Measurements from ENCODE around the gene CRTAC1.
"Not testable (repeated sequence)": the region's sequence is repeated elsewhere in the genome, so short reads cannot be mapped to it uniquely, and the experiment has no call there.

Gene CRTAC1

GRCh38 chr10:97865488-97865887, 164.9 kb downstream of the CRTAC1 start:
- DNase-seq = no peak

GRCh38 chr10:97863808-97864207, 166.6 kb downstream of the CRTAC1 start:
- no peak for DNase-seq

DNA sequence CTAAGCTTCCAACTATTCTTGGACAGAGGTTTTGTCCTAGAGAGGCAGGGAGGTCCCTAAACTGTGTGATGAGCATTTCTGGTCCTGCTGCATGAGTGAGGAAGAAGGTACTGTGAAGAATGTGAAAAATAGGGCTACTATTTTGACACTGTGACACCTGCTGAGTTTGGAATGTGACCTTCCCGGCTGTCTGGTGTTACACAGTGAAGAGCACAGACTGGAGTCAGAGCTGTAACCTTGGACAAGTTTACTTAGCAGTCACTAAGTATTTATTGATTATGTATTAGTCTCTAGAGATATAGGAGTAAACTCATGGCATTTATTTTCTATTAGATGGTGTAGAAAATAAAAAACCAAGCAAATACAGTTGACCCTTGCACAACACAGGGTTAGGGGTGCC, 168.5 kb downstream of the CRTAC1 start:
- no peak for DNase-seq

GRCh38 chr10:97861097-97861750, 169.2 kb downstream of the CRTAC1 start:
- peak; percentile 34 for DNase-seq

- DNase-seq = no peak
Observed at GRCh38 chr10:97858001-97858439, 172.4 kb downstream of the CRTAC1 start.

DNA sequence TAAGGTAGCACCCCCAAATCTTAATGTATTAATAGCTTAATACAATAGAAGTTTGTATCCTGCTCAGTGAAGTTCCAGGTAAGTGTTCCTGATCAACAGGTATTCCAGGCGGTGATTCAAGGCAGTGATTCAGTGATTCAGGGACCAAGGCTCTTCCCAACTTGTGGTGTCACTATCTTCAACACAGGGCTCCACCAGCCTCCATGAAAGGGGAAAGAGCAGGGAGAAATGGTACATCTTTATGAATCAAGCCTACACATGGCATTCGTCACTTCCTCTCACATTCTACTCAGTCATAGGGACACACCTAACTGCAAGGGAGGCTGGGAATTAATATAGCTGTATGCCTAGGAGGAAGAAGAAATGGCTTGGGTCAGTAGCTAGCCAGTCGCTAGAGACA, 175.7 kb downstream of the CRTAC1 start:
- no peak for DNase-seq

GRCh38 chr10:97852840-97853405, 177.5 kb downstream of the CRTAC1 start:
- no peak for DNase-seq

DNA sequence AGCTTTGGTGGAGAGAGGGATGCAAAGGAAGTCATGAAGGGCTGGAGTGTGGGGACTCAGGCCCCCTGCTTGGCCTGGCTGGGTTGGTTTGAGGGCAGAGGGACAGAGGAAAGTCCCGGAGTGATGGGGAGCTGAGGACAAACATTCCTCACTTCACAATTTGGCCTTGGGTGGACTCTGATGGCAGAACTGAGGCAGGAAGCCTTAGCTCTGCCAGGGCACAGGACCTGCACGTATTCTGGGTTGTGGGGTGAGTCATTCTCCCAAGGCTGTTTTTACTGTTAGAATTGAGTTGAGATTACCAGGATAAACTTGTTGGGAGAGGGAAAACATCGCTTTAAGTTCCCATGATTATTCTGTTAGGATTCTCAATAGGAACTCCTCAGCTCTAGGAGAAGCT, 178.1 kb downstream of the CRTAC1 start:
- DNase-seq = no peak

DNA sequence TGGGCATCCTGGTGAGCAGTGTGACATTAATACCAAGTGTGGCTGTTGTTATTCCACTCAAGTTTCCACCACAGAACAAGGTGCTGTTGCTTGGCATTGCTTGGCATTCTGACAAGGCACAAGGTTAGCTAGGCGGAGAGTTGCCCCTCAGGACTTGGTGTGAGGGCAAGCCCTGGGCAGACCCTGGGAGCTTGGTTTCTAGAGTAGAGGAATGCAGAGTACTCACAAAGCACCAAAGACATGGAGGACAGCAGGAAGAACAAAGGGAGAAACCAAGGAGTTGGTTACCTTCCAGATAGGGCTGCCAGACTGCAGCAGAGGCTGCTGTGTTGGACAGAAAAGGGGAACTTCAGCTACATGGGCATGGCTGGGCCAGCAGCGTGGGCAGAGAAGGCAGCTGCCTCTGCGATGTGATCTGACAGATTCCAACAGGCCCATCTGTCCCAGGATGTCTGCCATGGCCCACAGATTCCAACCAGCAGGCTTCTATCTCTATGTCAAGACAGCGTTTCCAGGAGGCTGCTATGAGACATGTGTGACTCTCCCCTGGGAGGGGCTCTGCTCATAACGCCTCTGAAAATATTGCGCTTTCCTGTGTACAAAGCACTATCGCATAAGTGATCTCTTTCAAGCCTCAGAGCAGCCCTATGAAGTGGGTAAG, 178.9 kb downstream of the CRTAC1 start:
- no peak for DNase-seq

DNA sequence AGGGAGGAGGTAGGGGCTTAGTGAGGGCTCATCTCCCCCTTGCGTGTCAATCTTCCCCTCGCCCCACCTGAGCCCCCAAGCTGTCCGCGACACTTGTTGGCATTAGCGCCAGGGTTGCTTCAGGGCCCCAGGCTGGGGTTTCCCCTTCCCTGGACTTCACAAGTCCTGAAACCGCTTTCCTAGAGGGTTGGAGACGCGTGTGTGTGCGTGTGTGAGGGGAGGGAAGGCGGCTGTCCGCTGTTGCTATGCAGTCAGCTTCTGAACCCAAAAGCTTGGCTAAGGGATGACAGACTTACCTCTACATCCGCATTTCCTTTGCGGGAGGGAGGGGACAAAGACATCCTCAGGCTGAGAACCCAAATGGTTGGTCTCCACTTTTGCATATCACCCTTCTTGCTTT, 180.0 kb downstream of the CRTAC1 start:
- no peak for DNase-seq

DNA sequence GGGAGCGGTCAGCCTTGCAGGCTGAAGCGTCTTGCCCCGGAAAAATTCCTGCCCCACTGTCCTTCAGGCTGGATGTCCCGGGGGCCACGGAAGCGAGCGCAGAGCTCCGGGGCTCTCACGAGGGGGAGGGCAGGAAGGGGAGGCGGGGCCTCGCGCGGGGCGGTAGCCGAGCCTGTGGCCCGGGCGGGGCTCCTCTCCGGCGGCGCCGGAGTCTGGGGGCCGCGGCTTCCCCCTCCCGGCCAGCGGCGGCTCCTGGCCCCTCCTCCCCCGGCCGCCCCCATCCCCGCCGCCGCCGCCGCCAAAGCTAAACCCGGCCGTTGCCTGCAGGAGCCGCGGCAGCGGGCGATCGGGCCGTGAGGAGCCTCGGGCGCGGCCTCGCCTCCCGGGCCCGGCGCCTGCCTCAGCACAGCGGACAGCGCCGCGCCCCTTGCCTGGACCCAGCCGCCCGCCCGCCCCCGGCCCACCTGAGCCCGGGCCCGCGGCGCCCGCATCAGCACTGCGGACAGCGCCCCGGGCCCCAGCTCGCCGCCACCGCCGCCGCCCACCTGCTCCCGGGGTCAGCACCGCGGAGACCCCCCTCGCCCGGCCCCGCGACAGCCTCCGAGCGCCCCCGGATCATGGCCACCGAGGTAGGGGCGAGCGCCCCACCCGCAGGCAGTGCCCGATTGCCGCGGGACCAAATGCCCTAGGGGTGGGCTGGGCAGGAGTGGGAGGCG, 180.6 kb downstream of the CRTAC1 start, which contains the start of gene GOLGA7B:
GOLGA7B (plus strand) TSS at position 157 of the 716 bp plus-strand sequence; CDS start at position 618, 461 bp downstream.
- DNase-seq = no peak

- no peak for DNase-seq
Observed at GRCh38 chr10:97849103-97849686, 181.2 kb downstream of the CRTAC1 start.

DNA sequence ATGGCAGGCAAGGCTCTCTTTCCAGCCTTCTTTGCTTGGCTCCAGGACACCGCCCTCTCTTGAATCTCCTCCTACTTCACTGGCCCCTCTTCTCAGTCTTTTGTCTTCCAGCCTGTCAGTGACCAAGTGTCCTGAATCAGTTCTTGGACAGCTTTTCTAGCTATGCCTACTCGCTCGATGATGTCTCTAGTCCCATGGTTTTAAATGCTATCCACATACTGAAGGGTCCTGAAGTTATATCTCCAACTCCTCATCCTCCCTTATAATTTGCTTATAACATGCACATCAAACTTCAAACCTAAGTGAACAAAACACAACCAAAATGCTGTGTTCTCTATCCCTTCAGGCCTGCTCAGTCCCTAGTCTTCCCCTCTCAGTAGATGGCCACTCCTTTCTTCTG, 185.7 kb downstream of the CRTAC1 start:
- DNase-seq = no peak

- DNase-seq = not testable (repeated sequence)
Observed at GRCh38 chr10:97843972-97844371, 186.4 kb downstream of the CRTAC1 start.

GRCh38 chr10:97843281-97843671, 187.1 kb downstream of the CRTAC1 start:
- no peak for DNase-seq

GRCh38 chr10:97842656-97843280, 187.7 kb downstream of the CRTAC1 start:
- no peak for DNase-seq

DNA sequence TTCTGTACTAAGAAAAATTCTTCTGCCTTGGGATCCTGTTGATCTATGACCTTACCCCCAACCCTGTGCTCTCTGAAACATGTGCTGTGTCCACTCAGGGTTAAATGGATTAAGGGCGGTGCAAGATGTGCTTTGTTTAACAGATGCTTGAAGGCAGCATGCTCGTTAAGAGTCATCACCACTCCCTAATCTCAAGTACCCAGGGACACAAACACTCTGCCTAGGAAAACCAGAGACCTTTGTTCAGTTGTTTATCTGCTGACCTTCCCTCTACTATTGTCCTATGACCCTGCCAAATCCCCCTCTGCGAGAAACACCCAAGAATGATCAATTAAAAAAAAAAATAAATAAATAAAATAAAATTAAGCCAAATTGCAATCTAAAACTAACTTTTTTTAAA, 188.3 kb downstream of the CRTAC1 start:
- DNase-seq = not testable (repeated sequence)

DNA sequence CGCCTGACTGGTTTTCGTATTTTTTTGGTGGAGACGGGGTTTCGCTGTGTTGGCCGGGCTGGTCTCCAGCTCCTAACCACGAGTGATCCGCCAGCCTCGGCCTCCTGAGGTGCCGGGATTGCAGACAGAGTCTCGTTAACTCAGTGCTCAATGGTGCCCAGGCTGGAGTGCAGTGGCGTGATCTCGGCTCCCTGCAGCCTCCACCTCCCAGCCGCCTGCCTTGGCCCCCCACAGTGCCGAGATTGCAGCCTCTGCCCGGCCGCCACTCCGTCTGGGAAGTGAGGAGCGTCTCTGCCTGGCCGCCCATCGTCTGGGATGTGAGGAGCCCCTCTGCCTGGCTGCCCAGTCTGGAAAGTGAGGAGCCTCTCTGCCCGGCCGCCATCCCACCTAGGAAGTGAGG, 189.3 kb downstream of the CRTAC1 start:
- DNase-seq = not testable (repeated sequence)

DNA sequence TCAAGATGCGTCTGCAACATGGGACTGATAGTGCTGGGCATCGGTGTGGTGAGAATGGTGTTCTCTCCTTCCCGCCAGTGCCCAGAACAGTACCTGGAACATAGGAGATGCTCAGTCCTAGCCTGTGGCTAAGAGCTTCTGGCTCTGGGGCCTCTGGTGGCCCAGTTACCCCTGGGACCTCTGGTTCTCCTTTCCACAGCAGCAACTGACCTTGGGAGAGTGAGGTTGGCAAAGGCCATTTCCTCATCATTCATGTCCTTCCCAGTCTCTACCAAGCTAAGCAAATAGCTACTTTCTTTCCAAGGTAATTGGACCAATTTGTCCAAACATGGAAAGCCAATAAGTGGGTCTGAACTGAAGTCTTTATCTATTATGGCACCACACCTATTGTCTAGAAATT, 192.3 kb downstream of the CRTAC1 start:
- DNase-seq = no peak

- DNase-seq = no peak
Observed at GRCh38 chr10:97836446-97836845, 194.0 kb downstream of the CRTAC1 start.

DNA sequence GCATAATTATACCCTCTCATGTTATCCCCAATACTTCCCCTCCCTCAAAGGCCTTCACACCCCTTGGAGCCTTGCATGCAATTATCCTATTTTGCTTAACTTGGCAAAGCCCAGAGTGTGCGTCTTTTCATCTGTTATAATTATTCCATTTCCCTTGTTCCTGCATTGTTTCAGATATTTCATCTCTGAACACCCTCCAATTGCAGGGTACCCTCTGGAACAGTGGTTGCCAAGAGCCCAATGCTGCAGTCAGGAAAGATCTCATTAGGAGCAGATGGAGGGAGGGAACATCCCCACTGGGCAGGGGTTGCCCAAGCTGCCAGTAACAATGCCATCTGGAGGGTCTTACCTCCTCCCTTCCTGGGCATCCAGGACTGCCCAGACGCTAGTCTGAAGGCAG, 199.2 kb downstream of the CRTAC1 start:
- no peak for DNase-seq

DNA sequence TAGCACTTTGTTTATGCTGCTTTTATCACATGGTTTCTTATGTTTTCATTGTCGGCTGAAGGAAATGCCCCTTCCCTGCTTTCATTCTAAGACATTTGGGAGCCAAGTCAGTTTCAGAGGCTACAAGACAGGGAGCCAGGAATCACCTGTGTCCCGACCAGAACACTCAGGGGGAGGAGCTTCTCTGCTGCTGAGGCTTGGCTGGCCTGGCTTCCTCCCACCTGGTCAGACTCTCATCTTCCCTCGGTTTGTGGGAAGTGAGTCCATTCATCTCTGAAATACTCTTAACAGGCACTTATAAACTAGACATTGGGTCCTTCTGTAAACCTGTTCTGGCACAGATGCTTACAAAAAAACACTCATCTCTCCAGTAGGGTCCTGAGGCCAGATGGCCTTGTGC, 200.4 kb downstream of the CRTAC1 start:
- DNase-seq = no peak

GRCh38 chr10:97828721-97829120, 201.7 kb downstream of the CRTAC1 start:
- no peak for DNase-seq

Measured in GOT3 (cell line).